PC-3 (cell line): ENCODE data around the gene PRSS58. TPM values are rescaled to one million over a fixed set of nuclear protein-coding genes. Genes with fewer than 3 reads are reported as not detected.

ENCODE experiments used
- ATAC-seq: fragments of 200-7000 bp; cut with Tn5 transposase; 2 replicates; pipeline ENCODE4 v1.9.1; 2020; ENCODE audit warnings: mild to moderate bottlenecking, moderate library complexity
- BruUV-seq: library from RNA; stranded (reverse); fragments of 400-500 nt; replicated peaks from 2 replicates; lab custom pipeline; 2021; lab: Mats Ljungman, UMichigan
- CTCF ChIA-PET: fragments of 300-600 bp; sonication (Branson Sonifier 250); formaldehyde crosslinking; loops from one replicate; lab custom pipeline; 2022; ENCODE audit warnings: antibody characterized with exemption; lab: Charles Lee
- POLR2A ChIA-PET: fragments of 300-600 bp; sonication (Branson Sonifier 250); formaldehyde crosslinking; loops from one replicate; lab custom pipeline; 2022; ENCODE audit warnings: antibody characterized with exemption; ENCODE audit not compliant: unreplicated experiment; lab: Charles Lee
- DNase-seq: peaks from one replicate; pipeline ENCODE4 v3.0.0-alpha.2; 2015
- H2AFZ ChIP-seq: fragments of 300-600 bp; sonication (generic); 2 replicates; pipeline ENCODE4 v1.6.0; 2016; ENCODE audit warnings: antibody characterized with exemption, low read length
- H3F3A ChIP-seq: fragments of 300-600 bp; sonication (generic); one replicate; pipeline ENCODE4 v1.6.0; 2017; ENCODE audit warnings: antibody characterized with exemption, low read length, control low read depth, mild to moderate bottlenecking; ENCODE audit not compliant: unreplicated experiment
- H3K27ac ChIP-seq: fragments of 300-600 bp; sonication (generic); 2 replicates; pipeline ENCODE4 v1.5.1; 2016; ENCODE audit warnings: mild to moderate bottlenecking, low read length
- H3K27me3 ChIP-seq: fragments of 300-600 bp; sonication (generic); 2 replicates; pipeline ENCODE4 v1.6.1; 2016; ENCODE audit warnings: low read length, mixed read lengths
- H3K36me3 ChIP-seq: fragments of 300-600 bp; sonication (generic); 2 replicates; pipeline ENCODE4 v1.6.1; 2016; ENCODE audit warnings: low read depth, mixed run types, low read length, mixed read lengths
- H3K4me1 ChIP-seq: fragments of 300-600 bp; sonication (generic); 2 replicates; pipeline ENCODE4 v1.5.1; 2016; ENCODE audit warnings: low read length; ENCODE audit not compliant: insufficient read depth
- H3K4me2 ChIP-seq: fragments of 300-600 bp; sonication (generic); 2 replicates; pipeline ENCODE4 v1.6.0; 2016; ENCODE audit warnings: low read length
- H3K4me3 ChIP-seq: fragments of 300-600 bp; sonication (generic); 2 replicates; pipeline ENCODE4 v1.5.1; 2016; ENCODE audit warnings: mild to moderate bottlenecking, low read length, mixed read lengths
- H3K79me2 ChIP-seq: fragments of 300-600 bp; sonication (generic); 2 replicates; pipeline ENCODE4 v1.6.1; 2017; ENCODE audit warnings: low read length, mixed read lengths
- H3K9ac ChIP-seq: fragments of 300-600 bp; sonication (generic); 2 replicates; pipeline ENCODE4 v1.6.0; 2016; ENCODE audit warnings: mild to moderate bottlenecking, low read length
- H3K9me2 ChIP-seq: fragments of 300-600 bp; sonication (generic); replicated peaks from 2 replicates; pipeline ENCODE4 v1.6.1; 2016; ENCODE audit warnings: mixed run types, low read length, mixed read lengths
- H3K9me3 ChIP-seq: fragments of 300-600 bp; sonication (generic); 2 replicates; pipeline ENCODE4 v1.6.1; 2016; ENCODE audit warnings: low read length, mixed read lengths
- H4K20me1 ChIP-seq: fragments of 300-600 bp; sonication (generic); 2 replicates; pipeline ENCODE4 v1.6.1; 2016; ENCODE audit warnings: low read length, mixed read lengths
- CTCF ChIP-seq: fragments of 300-600 bp; sonication (generic); conservative IDR thresholded peaks from 2 replicates; pipeline ENCODE4 v1.5.1; 2017; ENCODE audit warnings: antibody characterized with exemption, low read depth, mild to moderate bottlenecking, low read length
- EZH2 ChIP-seq: fragments of 300-600 bp; sonication (generic); IDR thresholded peaks from one replicate; pipeline ENCODE4 v1.6.1; 2017; ENCODE audit warnings: antibody characterized with exemption, mild to moderate bottlenecking, low read length; ENCODE audit not compliant: unreplicated experiment
- EZH2phosphoT487 ChIP-seq: fragments of 300-600 bp; sonication (generic); IDR thresholded peaks from 2 replicates; pipeline ENCODE4 v1.6.1; 2018; ENCODE audit warnings: mild to moderate bottlenecking, antibody characterized with exemption, low read length, borderline replicate concordance
- intact Hi-C: fragments of 100-400 bp; cut with micrococcal nuclease; formaldehyde crosslinking; loops from 2 replicates; pipeline ENCODE4 v1.9.0; 2023
- total RNA-seq: library from RNA; depleted of rRNA; stranded (reverse); fragments of >200 nt; gene quantifications from 2 replicates; pipeline ENCODE4 v1.2.3, GENCODE V29; 2014

The PRSS58 gene
- total RNA-seq, 1 experiment from 2014 or later, result not detected

GRCh38 chr7:142272841-142273240, 15.0 kb upstream of the PRSS58 start:
- ATAC-seq (no peak), DNase-seq (no peak)
- ChIA-PET POLR2A (no interaction called here), CTCF (no interaction called here)
- no peaks in the 10 kb centered on the region for H3K4me1 ChIP-seq
- peaks cover 46% of the 10 kb centered on the region for H3K27me3 ChIP-seq
- H3K36me3 ChIP-seq, result no peaks in the 10 kb centered on the region
- H3K9me3 ChIP-seq, result peaks cover 4% of the 10 kb centered on the region; the same call in 1 of the 2 replicates
- H4K20me1 ChIP-seq, result no peaks in the 10 kb centered on the region
- no peak for TF ChIP-seq CTCF
- no peak for TF ChIP-seq EZH2phosphoT487
- TF ChIP-seq EZH2, result no peak
- H3K9ac ChIP-seq, result no peak overlapping the region
- intact Hi-C loops, result no loop called here
- no peak overlapping the region for H3K4me3 ChIP-seq
- H3K4me2 ChIP-seq, result no peak overlapping the region
- no peaks in the 10 kb centered on the region for H3F3A ChIP-seq
- no peak overlapping the region for H3K27ac ChIP-seq
- no peaks in the 10 kb centered on the region for H3K79me2 ChIP-seq
- H2AFZ ChIP-seq, result no peak overlapping the region
- H3K9me2 ChIP-seq, result no peaks in the 10 kb centered on the region
- no TSS peak for BruUV-seq

- peak; percentile 56 for ATAC-seq
Observed at GRCh38 chr7:142263598-142264380, 5.9 kb upstream of the PRSS58 start.

More at GRCh38 chr7:142263598-142264380, 5.9 kb upstream of the PRSS58 start:
- Histone ChIP-seq H3K9me2 (no peaks in the 10 kb centered on the region), H3K4me1 (peaks cover 15% of the 10 kb centered on the region), H4K20me1 (no peaks in the 10 kb centered on the region), H3K4me2 (peak overlapping the region; percentile 64), H2AFZ (no peak overlapping the region; the same call in 1 of the 2 replicates), H3K27me3 (peaks cover 33% of the 10 kb centered on the region), H3F3A (no peaks in the 10 kb centered on the region), H3K36me3 (no peaks in the 10 kb centered on the region), H3K27ac (0 out of 2 replicates have a peak overlapping the region, but pooled peaks have one; percentile 23), H3K79me2 (no peaks in the 10 kb centered on the region), H3K9me3 (no peaks in the 10 kb centered on the region), H3K4me3 (no peak overlapping the region), H3K9ac (no peak overlapping the region)
- DNase-seq, result peak; percentile 48
- TF ChIP-seq EZH2, result no peak
- TF ChIP-seq EZH2phosphoT487, result no peak
- no peak for TF ChIP-seq CTCF
- BruUV-seq, result no TSS peak
- intact Hi-C loops, result no loop called here
- CTCF ChIA-PET, result interaction anchor here (0.6 kb wide), 1 partner anchor 16 kb away, joined by 3 read pairs; no protein-coding TSS in a partner anchor
- POLR2A ChIA-PET, result no interaction called here
